ENCODE results near the gene DRGX.

DNA sequence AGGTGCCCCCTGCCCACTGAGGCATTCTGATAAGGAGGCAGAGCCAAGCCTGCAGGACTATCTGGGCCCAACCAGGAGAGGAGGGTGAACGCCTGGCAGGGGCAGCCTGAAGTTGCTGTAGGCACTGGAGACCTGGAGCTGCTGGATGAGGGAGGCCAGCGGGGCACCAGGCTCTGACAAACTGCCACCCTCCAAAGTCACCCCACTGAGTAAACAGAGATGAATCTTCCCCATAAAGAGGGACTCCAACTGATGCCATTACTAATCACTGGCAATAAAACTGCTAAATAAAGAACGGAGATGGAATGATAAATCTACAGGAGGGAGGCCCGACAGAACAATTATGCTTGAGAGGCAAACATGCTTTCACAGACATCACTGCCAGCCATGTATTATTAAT is 44.2 kb downstream of the DRGX start:
- TF ChIP-seq CTCF (IDR thresholded peaks at IDR 0.05), result no peak
- TF ChIP-seq ZFX (IDR thresholded peaks at IDR 0.05; ENCODE audit: borderline replicate concordance), result no peak
